NCI-H345 (cell line): ENCODE results near the gene SLC39A13.

Source experiments
- DNase-seq: peaks from one replicate; lab custom pipeline; 2025; lab: John Stamatoyannopoulos, UW

Gene SLC39A13

DNA sequence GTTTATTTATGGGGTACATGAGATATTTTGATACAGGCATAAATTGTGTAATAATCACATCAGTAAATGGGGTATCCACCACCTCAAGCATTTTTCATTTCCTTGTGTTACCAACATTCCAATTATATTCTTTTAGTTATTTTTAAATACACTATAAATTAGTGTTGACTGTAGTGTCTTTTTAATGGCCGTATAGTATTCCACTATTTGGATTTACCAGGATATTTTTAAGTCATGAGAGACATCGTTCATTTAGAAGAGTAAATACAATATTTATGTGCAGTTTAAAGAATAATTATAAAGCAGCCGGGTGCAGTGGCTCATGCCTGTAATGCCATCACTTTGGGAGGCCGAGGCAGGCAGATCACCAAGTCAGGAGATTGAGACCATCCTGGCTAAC lies 23.9 kb upstream of the SLC39A13 start:
- no peak for DNase-seq

DNA sequence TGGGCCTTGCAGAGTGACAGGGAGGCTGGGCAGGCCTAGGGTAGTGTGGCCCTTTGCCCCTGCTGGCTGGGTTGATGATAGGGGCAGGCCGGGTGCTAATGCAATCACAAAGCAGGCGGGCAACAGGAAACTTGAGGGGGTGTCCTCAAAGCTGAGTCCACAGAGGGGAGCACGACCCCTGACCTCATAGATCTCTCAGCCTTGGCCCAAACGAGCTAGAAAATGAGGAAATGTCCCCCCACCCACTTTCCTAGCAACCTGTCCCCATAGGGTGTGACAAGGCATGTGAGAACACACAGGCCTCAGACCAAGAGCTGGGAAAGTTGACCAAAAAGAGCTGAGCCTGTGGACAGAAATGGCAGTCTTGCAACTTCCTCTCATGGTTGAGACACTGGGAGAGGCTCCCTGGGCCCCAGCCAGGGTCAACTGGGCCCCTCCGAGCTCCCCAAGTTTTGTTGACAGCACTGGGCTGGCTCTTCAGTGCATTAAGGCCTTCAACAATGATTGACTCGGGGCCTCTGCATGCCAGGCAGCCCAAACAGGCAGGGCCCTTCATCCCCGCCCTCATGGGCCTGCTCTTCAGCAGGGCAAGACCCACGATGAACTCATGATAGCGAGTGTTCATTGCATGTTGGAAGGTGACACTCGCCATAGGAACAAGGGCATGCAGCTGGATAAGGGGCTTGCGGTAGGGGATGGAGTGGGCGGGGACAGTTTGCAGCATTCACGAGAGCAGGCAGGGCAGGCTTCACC lies 20.3 kb upstream of the SLC39A13 start:
- no peak for DNase-seq

DNA sequence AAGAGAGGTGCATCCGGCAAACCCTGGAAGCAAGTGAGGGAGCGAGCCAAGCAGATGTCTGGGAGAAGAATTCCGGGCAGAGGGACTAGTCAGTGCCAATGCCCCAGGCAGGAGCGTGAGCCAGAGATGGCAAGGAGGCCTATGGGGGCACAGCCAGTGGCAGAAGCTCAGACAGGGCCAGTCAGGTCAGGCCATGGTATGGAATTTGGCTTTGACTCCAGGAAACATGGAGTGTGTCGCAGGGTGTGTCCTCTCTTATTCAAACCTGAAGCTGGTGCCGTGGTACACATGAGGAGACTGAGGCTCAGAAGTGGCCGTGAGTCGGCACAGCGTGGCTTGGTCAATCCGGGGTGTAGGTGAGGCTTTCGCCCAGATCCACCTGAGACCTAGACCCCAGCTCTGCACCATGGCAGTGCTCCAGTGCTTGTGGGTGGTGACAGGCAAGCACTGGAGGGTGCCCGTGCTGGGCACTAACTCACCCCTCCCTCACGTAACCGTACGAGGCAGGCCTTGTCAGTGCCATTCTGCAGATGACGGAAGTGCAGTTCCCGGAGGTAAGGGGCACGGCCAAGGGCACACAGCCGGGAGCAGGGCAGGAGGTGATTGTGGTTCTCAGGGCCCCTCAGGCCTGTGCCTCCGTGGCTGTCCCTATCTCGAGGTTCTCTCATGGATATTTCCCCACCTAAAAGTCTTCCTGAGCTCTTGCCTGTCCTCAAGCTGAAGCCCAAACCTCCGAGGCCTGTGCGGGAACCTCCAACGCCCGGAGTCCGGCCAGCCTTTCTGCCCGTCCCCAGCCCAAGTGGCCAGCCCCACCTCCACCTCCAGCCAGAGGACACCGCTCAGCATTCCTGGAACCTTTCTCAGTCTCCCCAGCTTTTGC lies 19.5 kb upstream of the SLC39A13 start:
- DNase-seq = no peak

DNA sequence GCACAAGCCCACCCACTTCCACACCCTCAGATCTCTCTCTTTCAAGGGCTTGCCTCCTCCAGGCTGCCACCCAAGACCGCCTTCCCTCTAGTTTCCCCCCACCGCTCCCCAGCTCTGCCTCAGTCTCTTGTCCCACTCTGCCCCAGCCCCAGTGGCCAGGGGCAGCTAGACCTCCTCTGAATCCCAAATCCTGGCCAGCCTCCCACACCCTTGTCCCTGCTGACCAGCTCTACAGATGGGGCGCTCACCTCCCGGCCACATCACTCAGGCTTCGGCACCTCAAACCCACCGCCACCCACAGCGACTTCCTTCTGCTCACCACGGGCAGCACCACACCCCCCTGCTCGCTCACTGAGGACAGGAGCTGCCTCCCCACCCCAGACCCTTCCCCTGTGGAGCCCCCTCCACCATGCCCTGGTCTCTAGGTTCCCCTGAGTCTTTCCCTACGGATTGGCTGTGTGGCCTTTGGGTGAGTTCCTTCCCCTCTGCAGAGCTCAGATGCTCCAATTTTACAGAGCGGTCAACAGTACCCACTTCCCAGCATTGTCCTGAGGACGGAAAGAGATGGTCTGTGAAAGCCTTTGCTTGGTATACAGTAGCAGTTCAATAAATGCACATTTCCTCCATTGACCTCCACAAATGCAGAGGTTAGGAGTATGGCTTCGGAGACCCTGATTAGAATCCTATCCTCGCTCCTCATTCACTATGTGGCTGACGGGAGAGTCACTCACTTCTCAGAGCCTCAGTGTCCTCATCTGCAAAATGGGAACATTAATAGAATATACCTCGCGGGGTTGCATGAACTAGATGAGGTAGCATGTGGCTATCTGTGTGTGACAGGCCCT lies 18.6 kb upstream of the SLC39A13 start:
- DNase-seq = no peak

DNA sequence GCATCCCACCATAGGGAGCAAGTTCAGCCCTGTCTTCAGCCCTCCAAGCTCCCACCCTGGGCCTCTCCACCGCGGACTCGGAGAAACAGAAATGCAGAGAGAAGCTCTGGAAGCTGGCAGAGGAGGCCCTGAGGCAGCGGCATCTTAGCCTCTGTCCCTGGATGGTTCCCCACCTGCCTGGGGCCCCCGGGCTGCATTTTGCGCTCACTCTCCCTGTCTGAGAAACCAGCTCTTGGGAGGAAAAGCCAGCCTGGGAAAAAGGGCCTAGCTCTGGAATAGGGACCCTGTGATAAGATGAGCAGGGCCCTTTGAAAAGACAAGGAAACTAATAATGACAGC lies 18.0 kb upstream of the SLC39A13 start:
- DNase-seq = no peak

- no peak for DNase-seq
Measured at GRCh38 chr11:47391077-47391583, 17.3 kb upstream of the SLC39A13 start.

DNA sequence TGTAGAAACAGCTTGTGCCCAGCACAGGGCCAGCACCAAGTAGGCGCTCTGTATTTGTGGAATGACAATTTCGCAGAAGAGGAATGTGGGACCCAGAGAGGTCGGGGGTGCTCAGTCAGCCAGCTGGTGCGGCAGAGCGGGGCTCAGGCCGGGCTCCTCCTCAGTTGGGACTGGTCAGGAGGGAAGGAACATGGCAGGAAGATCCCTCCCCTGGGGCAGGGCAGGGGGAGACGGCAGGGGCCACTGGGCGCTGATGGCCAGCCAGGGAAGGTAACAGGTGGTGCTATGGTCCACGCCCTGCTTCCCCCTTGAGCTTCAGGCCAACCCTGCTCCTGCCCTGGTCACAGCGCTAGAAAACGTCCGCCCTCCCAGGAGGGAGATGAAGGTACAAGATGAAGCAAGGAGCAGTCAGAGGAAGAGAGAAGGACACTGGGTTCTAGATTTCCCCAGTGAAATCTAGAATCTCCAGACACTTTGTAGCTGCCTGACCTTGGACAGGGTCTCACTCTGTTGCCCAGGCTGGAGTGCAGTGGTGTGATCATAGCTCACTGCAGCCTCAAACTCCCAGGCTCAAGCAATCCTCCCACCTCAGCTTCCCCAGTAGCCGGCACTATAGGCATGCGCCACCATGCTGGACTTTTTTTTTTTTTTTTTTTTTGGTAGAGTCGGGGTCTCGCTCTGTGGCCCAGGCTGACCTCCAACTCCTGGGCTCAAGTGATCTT lies 16.5 kb upstream of the SLC39A13 start:
- no peak for DNase-seq

GRCh38 chr11:47392546-47393162 lies 15.7 kb upstream of the SLC39A13 start:
- DNase-seq = no peak

- DNase-seq = no peak
Measured at GRCh38 chr11:47393163-47394049, 15.0 kb upstream of the SLC39A13 start.

DNA sequence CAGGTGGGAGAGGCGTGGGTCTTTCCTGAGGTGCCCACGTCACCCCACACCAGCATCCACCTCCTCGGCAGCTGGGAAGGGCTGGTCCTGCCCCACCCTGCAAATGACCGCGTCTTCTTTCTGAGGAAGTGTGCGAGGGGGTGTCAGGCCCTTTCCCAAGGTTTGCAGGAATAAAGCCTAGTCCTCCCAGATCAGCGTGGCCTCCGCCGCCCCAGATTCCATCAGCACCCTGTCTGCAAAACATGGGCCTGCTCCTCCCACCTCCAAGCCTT lies 14.4 kb upstream of the SLC39A13 start:
- no peak for DNase-seq

DNA sequence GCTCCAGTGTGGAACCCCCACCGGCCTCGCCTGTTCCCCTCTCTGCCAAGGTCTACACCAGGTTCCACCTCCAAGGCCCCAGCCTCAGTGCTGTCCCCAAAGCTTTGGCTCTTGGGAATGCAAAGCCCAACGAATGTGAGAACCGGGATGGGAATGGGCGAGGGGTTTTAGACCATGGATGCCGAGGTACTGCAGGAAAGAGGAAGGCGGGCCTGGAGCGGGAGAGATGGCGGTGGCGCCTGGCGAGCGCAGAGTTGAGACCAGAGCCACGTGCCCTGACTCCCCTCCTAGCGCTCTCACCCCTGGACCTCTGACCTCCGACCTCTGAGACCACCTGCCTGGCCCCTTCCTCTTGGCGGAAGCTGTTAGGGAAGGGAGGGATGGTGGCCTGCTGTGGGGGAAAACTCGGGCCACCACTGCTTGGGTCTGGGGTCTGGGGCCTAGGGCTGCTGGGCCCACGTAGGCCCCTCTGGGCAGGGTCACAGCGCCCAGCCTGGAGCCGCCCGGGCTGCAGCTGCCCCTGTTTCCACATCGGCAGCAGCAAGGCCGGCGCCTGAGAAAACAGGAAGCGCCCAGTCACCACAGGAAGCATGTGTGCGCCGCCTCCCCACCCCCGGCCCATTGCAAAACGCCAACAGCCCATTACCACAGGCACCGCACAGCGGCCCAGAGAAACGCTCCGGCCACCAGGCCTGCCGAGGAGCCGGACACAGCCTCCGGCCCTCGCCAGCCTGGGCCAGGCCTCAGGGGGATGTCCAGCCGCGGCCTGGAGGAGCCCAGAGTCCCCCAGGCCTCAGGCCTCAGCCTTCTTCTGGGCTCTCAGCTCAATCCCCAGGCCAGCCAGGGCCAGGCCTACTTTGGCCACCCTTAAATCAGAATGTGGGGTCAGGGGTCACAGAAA lies 13.8 kb upstream of the SLC39A13 start:
- DNase-seq = no peak

DNA sequence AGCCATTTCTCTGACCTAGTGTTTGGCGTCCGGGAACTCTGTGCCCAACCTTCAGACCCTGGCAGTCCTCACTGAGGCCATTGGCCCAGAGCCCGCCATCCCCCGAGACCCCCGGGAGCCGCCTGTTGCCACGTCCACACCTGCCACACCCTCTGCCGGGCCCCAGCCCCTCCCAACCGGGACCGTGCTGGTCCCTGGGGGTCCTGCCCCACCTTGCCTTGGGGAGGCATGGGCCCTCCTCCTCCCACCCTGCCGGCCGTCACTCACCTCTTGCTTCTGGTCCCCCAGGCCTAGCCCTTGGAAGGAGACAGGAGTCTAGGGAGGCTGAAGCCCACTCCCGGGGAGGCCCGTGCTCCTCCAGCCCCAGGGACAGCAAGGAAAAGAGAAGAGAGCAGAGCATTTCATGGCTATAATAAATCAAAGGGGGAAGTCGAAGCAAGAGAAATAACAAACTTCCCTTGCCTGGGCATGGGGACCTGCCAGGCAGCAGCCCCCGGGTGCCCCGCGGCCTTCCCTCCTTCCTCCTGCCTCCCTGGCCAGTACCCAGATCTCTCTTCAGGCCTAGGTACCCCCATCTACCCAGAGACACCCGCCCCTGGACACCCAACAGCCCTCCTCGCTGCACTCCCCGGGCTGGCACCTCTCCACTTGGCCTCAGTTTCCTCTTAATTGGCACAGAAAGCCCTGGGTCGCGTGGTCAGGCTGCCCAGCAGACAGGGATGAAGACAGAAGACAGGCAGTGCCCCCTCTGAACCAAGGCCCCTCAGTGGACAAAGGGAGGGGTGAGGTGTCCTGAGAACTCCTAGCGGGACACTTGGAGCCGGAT lies 13.0 kb upstream of the SLC39A13 start:
- DNase-seq = no peak

- DNase-seq = no peak
Measured at GRCh38 chr11:47396049-47396320, 12.4 kb upstream of the SLC39A13 start.

DNA sequence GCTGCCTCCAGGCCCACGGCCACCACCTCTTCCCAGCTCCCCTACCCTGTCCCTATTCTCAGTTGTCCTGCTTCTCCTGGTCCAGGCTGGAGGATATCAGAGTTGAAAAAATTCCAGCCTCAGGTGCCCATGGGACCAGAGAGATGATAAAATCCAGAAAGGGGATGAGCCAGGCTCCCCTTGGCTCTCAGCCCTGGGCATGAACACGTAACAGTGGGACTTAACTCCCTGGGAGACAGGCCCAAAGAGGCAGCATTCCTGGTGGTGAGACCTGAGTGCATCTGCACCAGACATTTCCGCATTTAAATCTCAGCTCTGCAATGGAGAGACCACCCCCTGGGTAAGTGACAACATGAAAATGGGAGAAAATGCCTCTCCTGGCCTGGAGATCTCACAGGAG lies 10.4 kb upstream of the SLC39A13 start:
- DNase-seq = no peak

DNA sequence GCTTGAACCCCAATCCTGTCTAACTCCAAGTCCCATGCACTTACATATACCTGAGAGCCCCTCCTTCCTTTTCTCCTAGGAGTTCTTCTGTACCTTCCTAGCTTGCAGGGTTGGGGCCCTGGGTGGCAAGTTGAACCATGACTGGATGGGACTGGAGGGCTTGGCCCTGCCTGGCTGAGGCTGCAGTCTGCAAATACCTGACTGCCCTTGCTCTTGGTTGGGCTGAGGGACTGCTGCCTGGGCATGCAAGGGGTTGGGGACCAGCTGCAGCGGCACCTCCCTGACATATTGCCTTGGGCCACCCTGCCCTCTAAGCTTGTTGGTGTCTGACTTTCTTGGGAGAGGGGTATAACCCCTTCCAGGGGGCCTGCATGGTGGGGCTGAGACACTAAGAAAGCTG lies 9.8 kb upstream of the SLC39A13 start:
- DNase-seq = no peak

DNA sequence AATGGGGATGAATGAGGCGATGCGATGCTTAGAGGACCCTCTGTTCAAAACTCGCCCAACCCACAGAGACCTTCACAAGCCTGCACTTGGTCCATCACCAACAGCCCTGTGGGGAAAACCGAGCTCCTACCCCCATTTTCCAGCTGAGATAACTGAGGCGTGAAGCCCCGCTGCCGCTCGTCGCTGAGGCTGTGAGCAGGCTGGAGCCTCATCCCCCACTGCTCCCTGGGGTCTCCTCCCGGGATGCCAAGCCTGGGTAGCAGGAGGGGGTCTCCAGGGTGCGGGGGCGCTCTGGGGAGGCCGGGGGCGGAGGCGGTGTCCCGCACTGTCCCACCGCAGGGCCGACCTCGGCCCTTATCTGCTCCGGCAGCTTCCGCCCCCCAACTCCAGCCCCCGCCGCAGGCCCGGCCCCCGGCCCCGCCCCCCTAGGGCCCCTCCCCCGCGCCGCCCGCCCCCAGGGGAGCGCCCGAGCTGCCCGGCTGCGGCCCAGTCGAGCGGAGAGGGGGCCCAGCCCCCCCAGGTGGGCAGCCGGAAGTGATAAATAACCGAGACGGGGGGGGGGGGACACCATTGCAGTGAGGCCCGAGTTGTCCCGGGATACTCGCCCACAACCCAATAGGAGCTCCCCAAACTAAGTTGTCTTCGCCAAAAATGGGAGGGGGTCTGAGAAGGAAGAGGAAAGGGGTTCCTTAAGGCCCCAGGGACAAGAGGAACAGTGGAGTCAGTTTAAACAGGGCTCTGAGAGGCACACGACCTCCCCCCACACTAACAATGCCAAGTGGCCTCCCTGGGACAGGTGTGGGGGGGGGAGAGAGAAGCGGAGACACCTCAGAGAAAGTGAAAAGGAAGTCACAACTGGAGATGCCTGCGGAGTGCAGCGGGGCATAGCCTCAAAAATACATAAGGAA lies 8.3 kb upstream of the SLC39A13 start:
- DNase-seq = peak; percentile 21

DNA sequence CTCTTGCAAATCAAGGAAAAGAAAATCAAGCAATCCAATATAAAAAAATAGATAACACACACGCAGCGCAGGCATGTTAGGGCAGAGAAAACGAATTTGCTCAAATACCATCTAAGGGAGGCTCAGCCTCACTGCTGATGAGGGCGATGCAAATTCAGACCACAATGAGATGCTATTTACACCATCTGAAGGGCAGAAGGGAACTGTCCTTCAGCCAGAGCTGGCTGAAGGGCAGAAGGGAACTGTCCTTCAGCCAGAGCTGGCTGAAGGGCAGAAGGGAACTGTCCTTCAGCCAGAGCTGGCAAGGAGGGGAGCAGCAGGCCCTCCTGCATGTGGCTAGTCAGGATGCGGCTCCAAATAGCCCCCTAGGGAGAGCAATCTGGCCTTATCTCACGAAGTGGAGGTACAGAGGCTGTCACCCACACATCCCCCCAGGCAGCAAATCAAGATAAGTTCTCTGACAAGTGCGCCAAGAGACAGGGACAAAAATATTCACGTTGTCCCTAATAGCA lies 7.6 kb upstream of the SLC39A13 start:
- DNase-seq = no peak

DNA sequence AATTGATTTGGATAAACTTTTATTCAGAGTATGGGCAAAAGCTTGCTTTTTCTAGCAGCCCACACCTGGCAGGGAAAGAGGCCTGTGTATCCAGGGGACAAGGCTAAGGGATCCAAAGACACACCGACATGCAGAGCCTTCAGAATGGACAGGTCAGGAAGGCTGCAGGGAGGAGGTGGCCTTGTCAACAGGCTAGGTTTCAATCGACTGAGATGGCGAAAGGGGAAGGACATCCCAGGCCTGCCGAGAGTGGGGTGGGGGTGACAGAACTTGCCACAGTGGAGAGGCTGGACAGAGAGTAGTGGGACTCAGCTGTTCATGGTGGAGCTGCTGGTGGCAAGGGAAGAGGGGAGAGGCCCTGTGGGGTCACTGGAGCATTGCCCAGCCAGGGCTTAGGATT lies 5.3 kb upstream of the SLC39A13 start:
- no peak for DNase-seq
